KMS-11 (cell line): ENCODE measurements around the gene ADD1.

Experiments
- H2AFZ ChIP-seq: fragments of 200-600 bp; sonication (generic); 2 replicates; pipeline ENCODE4 v1.6.1; 2016; ENCODE audit warnings: antibody characterized with exemption, mixed run types, low read depth
- H3K27ac ChIP-seq: fragments of 200-600 bp; sonication (generic); 2 replicates; pipeline ENCODE4 v1.6.1; 2016; ENCODE audit warnings: mild to moderate bottlenecking, mixed run types
- H3K27me3 ChIP-seq: fragments of 200-600 bp; sonication (generic); 2 replicates; pipeline ENCODE4 v1.6.1; 2017; ENCODE audit warnings: mild to moderate bottlenecking, low read depth, mixed run types, moderate library complexity; ENCODE audit not compliant: insufficient read depth
- H3K36me3 ChIP-seq: fragments of 200-600 bp; sonication (generic); 2 replicates; pipeline ENCODE4 v1.6.1; 2017; ENCODE audit warnings: mild to moderate bottlenecking, mixed run types; ENCODE audit not compliant: insufficient read depth
- H3K4me1 ChIP-seq: fragments of 200-600 bp; sonication (generic); 2 replicates; pipeline ENCODE4 v1.6.1; 2016; ENCODE audit warnings: mild to moderate bottlenecking, low read depth, mixed run types; ENCODE audit not compliant: poor library complexity, severe bottlenecking
- H3K4me2 ChIP-seq: fragments of 200-600 bp; sonication (generic); 2 replicates; pipeline ENCODE4 v1.7.0; 2016; ENCODE audit warnings: mild to moderate bottlenecking, mixed run types
- H3K4me3 ChIP-seq: fragments of 200-600 bp; sonication (generic); IDR thresholded peaks from 2 replicates; pipeline ENCODE4 v1.6.1; 2017; ENCODE audit warnings: low read depth, low read length, mixed read lengths; ENCODE audit not compliant: insufficient read depth
- H3K79me2 ChIP-seq: fragments of 200-600 bp; sonication (generic); 2 replicates; pipeline ENCODE4 v1.6.1; 2016; ENCODE audit warnings: low read depth, mixed run types; ENCODE audit not compliant: insufficient read depth
- H3K9ac ChIP-seq: fragments of 200-600 bp; sonication (generic); 2 replicates; pipeline ENCODE4 v1.6.1; 2016; ENCODE audit warnings: mild to moderate bottlenecking, mixed run types
- H4K20me1 ChIP-seq: fragments of 200-600 bp; sonication (generic); 2 replicates; pipeline ENCODE4 v1.6.1; 2016; ENCODE audit warnings: mild to moderate bottlenecking, mixed run types; ENCODE audit not compliant: insufficient read depth
- TF ChIP-seq, protein P1 (sequence below): fragments of 200-600 bp; sonication (generic); conservative IDR thresholded peaks from 2 replicates; pipeline ENCODE4 v1.6.1; 2017; ENCODE audit warnings: low read depth, mild to moderate bottlenecking, antibody characterized with exemption, low read length, moderate library complexity, mixed read lengths

Gene ADD1

DNA sequence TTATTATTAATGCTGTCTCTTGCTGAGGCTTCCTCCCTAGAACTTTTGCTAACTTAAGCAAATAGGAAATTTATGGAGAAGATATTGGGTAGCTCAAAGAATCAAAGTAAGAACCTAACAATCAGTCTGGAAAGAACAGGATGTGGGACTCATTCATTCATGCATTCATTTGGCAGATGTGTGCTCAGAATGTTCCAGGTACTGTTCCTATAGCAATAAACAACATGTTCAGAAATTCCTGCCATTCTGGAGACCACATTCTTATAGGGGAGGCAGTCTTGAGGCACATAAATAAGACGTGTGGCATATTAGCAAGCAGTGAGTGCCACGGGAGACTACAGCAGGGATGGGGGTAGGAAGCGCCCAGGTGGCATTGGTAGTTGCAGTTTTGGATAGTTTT, 124.7 kb downstream of the ADD1 start:
- no peaks in the 10 kb centered on the region for H3K4me1 ChIP-seq
- no peak overlapping the region for H3K27ac ChIP-seq
- no peak overlapping the region for H2AFZ ChIP-seq
- no peaks in the 10 kb centered on the region for H3K36me3 ChIP-seq
- H3K27me3 ChIP-seq, result no peaks in the 10 kb centered on the region
- H3K4me2 ChIP-seq, result no peak overlapping the region
- no peaks in the 10 kb centered on the region for H4K20me1 ChIP-seq
- no peak overlapping the region for H3K4me3 ChIP-seq
- H3K9ac ChIP-seq, result no peak overlapping the region
- TF ChIP-seq, protein P1, sequence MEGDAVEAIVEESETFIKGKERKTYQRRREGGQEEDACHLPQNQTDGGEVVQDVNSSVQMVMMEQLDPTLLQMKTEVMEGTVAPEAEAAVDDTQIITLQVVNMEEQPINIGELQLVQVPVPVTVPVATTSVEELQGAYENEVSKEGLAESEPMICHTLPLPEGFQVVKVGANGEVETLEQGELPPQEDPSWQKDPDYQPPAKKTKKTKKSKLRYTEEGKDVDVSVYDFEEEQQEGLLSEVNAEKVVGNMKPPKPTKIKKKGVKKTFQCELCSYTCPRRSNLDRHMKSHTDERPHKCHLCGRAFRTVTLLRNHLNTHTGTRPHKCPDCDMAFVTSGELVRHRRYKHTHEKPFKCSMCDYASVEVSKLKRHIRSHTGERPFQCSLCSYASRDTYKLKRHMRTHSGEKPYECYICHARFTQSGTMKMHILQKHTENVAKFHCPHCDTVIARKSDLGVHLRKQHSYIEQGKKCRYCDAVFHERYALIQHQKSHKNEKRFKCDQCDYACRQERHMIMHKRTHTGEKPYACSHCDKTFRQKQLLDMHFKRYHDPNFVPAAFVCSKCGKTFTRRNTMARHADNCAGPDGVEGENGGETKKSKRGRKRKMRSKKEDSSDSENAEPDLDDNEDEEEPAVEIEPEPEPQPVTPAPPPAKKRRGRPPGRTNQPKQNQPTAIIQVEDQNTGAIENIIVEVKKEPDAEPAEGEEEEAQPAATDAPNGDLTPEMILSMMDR, result no peak
- no peaks in the 10 kb centered on the region for H3K79me2 ChIP-seq

- no peak overlapping the region for H3K9ac ChIP-seq
- no peak overlapping the region for H3K27ac ChIP-seq
- TF ChIP-seq, protein P1, result no peak
- H3K36me3 ChIP-seq, result no peaks in the 10 kb centered on the region
- H3K4me3 ChIP-seq, result no peak overlapping the region
- no peak overlapping the region for H2AFZ ChIP-seq
- no peaks in the 10 kb centered on the region for H4K20me1 ChIP-seq
- no peak overlapping the region for H3K4me2 ChIP-seq
- H3K79me2 ChIP-seq, result no peaks in the 10 kb centered on the region
- no peaks in the 10 kb centered on the region for H3K27me3 ChIP-seq
- no peaks in the 10 kb centered on the region for H3K4me1 ChIP-seq
Observed at GRCh38 chr4:2971275-2971674, 127.6 kb downstream of the ADD1 start.

DNA sequence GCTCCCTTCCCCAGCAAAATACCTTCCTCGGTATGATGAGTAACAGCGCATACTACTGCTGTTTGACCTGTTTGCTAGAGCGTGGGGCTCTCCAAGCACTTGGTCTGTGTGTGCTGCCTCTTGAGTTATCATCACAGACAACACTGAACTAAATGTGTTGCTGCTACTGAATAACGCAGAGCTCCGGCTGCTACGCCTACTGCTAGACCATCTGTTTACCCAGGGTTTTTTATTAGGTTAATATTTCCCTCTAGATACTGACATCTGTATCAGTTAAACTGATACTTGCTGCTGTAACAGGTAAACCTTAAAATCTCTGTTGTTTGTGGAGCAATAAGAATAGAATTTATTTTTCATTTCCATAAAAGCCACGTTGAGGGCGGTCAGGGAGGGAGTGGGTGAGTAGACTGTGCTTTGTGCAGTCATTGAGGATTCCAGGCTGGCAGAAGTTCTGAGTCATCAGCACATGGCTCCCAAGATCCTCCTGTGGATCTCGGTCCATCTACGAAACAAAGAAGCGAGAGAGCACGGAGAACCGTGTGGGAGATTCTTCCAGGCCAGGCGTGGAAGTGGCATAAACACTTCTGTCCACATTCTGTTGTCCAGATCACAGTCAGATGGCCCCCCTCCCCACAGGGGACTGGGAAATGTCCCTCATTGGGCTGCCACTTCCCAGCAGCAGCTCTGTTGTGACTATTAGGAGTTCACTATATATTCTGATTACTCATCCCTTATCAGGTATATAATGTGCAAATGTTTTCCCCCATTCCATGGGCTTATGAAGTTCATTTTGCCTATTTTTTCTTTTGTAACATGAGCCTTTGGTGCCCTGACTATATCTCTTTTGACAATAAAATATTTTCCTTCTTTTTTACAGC, 133.8 kb downstream of the ADD1 start:
- no peaks in the 10 kb centered on the region for H3K27me3 ChIP-seq
- TF ChIP-seq, protein P1, result no peak
- no peak overlapping the region for H3K4me2 ChIP-seq
- H4K20me1 ChIP-seq, result no peaks in the 10 kb centered on the region
- H2AFZ ChIP-seq, result no peak overlapping the region
- no peak overlapping the region for H3K27ac ChIP-seq
- H3K4me3 ChIP-seq, result no peak overlapping the region
- no peaks in the 10 kb centered on the region for H3K4me1 ChIP-seq
- H3K36me3 ChIP-seq, result no peaks in the 10 kb centered on the region
- H3K79me2 ChIP-seq, result no peaks in the 10 kb centered on the region
- H3K9ac ChIP-seq, result no peak overlapping the region
